Left ventricle myocardium inferior (tissue), 1 donor: ENCODE results near the gene CDC14B. TPM values are rescaled to one million over a fixed set of nuclear protein-coding genes. Genes with fewer than 3 reads are reported as not detected.
"Not testable (repeated sequence)": the region's sequence is repeated elsewhere in the genome, so short reads cannot be mapped to it uniquely, and the experiment has no call there.

Experiments used
- DNase-seq: peaks from one replicate; pipeline ENCODE4 v3.0.0-alpha.2; 2020
- H3K27ac ChIP-seq: fragments of 200-600 bp; replicated peaks from 2 replicates; pipeline ENCODE4 v1.8.0; 2021
- H3K27me3 ChIP-seq: fragments of 200-600 bp; 2 replicates; pipeline ENCODE4 v1.8.0; 2021; ENCODE audit warnings: low read depth
- H3K36me3 ChIP-seq: fragments of 200-600 bp; 2 replicates; pipeline ENCODE4 v1.8.0; 2021
- H3K4me1 ChIP-seq: fragments of 200-600 bp; 2 replicates; pipeline ENCODE4 v1.8.0; 2021
- H3K4me3 ChIP-seq: fragments of 200-600 bp; 2 replicates; pipeline ENCODE4 v1.8.0; 2021; ENCODE audit warnings: mild to moderate bottlenecking, moderate library complexity
- H3K9me3 ChIP-seq: fragments of 200-600 bp; replicated peaks from 2 replicates; pipeline ENCODE4 v1.8.0; 2021
- intact Hi-C: fragments of 100-400 bp; cut with micrococcal nuclease; formaldehyde crosslinking; loops from one replicate; pipeline ENCODE4 v1.11.0; 2022
- total RNA-seq: library from RNA; stranded (reverse); fragmentation: NEBNext Ultra II Directional; extraction: Animal tissue kit (Norgen Biotek cat#: 25700); gene quantifications from one replicate; pipeline ENCODE4 v1.2.1, GENCODE V29; 2021
- TF ChIP-seq, protein P1 (sequence below): fragments of 200-600 bp; IDR thresholded peaks from 2 replicates; pipeline ENCODE4 v1.8.0; 2021; ENCODE audit warnings: antibody characterized with exemption, mild to moderate bottlenecking, borderline replicate concordance
- donor health status: DM: no; HTN: yes; CAD: no; lungs with severe emphysema.

Gene CDC14B
- total RNA-seq, 1 donor from 2014 or later: 26.4 TPM

GRCh38 chr9:96554801-96555566 lies 64.7 kb downstream of the CDC14B start:
- peaks cover 4% of the 10 kb centered on the region for H3K36me3 ChIP-seq
- H3K27ac ChIP-seq: peak overlapping the region; percentile 76
- intact Hi-C loops: no loop called here
- H3K4me1 ChIP-seq: peaks cover 45% of the 10 kb centered on the region
- H3K27me3 ChIP-seq: no peaks in the 10 kb centered on the region
- TF ChIP-seq, protein P1, sequence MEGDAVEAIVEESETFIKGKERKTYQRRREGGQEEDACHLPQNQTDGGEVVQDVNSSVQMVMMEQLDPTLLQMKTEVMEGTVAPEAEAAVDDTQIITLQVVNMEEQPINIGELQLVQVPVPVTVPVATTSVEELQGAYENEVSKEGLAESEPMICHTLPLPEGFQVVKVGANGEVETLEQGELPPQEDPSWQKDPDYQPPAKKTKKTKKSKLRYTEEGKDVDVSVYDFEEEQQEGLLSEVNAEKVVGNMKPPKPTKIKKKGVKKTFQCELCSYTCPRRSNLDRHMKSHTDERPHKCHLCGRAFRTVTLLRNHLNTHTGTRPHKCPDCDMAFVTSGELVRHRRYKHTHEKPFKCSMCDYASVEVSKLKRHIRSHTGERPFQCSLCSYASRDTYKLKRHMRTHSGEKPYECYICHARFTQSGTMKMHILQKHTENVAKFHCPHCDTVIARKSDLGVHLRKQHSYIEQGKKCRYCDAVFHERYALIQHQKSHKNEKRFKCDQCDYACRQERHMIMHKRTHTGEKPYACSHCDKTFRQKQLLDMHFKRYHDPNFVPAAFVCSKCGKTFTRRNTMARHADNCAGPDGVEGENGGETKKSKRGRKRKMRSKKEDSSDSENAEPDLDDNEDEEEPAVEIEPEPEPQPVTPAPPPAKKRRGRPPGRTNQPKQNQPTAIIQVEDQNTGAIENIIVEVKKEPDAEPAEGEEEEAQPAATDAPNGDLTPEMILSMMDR: no peak
- no peak for DNase-seq
- H3K9me3 ChIP-seq: no peaks in the 10 kb centered on the region
- no peak overlapping the region for H3K4me3 ChIP-seq

GRCh38 chr9:96554326-96554725 lies 65.3 kb downstream of the CDC14B start:
- Histone ChIP-seq H3K36me3 (peaks cover 10% of the 10 kb centered on the region), H3K27ac (peak overlapping the region; percentile 41), H3K4me3 (no peak overlapping the region), H3K27me3 (no peaks in the 10 kb centered on the region), H3K4me1 (peaks cover 39% of the 10 kb centered on the region), H3K9me3 (no peaks in the 10 kb centered on the region)
- TF ChIP-seq, protein P1: no peak
- no peak for DNase-seq
- intact Hi-C loops: no loop called here

DNA sequence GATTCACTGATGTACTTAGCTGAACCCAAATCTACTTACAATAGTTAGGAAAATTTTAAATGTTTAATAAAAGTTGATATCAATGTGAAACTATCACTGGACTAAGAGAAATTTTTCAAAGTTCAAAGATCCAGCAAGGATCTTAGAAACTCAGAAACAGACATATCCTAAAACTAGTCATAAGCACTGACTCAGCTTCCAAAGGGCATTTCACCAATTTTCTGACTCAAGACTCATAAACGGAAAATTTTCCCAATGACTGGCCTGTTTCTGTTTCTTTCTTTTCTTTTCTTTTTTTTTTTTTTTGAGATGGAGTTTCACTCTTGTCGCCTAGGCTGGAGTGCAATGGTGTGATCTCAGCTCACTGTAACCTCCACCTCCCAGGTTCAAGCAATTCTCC lies 66.6 kb downstream of the CDC14B start:
- intact Hi-C loops: no loop called here
- Histone ChIP-seq H3K4me3 (no peak overlapping the region), H3K27me3 (no peaks in the 10 kb centered on the region), H3K27ac (peak overlapping the region; percentile 41), H3K9me3 (no peaks in the 10 kb centered on the region), H3K4me1 (peaks cover 35% of the 10 kb centered on the region), H3K36me3 (peaks cover 13% of the 10 kb centered on the region)
- TF ChIP-seq, protein P1: no peak
- DNase-seq: no peak

- DNase-seq: no peak
- Histone ChIP-seq H3K36me3 (peaks cover 13% of the 10 kb centered on the region), H3K9me3 (no peaks in the 10 kb centered on the region), H3K27ac (no peak overlapping the region), H3K4me1 (peaks cover 22% of the 10 kb centered on the region), H3K27me3 (no peaks in the 10 kb centered on the region), H3K4me3 (no peak overlapping the region)
- intact Hi-C loops: no loop called here
- TF ChIP-seq, protein P1: no peak
Measured at GRCh38 chr9:96551403-96551802, 68.2 kb downstream of the CDC14B start.

- intact Hi-C loops: no loop called here
- no peak overlapping the region for H3K4me3 ChIP-seq
- H3K27ac ChIP-seq: no peak overlapping the region
- TF ChIP-seq, protein P1: no peak
- H3K27me3 ChIP-seq: no peaks in the 10 kb centered on the region
- peaks cover 13% of the 10 kb centered on the region for H3K36me3 ChIP-seq
- no peaks in the 10 kb centered on the region for H3K9me3 ChIP-seq
- no peak for DNase-seq
- H3K4me1 ChIP-seq: peaks cover 15% of the 10 kb centered on the region
Measured at GRCh38 chr9:96550659-96551058, 69.0 kb downstream of the CDC14B start.

GRCh38 chr9:96543131-96543530 lies 76.5 kb downstream of the CDC14B start:
- peaks cover 22% of the 10 kb centered on the region for H3K36me3 ChIP-seq
- H3K4me3 ChIP-seq, H3K27me3 ChIP-seq, H3K4me1 ChIP-seq, H3K9me3 ChIP-seq, intact Hi-C loops, H3K27ac ChIP-seq, DNase-seq: not testable (repeated sequence)
